CD4-positive, alpha-beta T cell treated with Interferon alpha-2 for 1 hour (primary cell): ENCODE measurements around the gene UBE4A.

Experiments
- DNase-seq, 2 donors: peaks; one replicate each; pipeline ENCODE4 v3.0.0-alpha.2; 2020 to 2022

UBE4A gene

DNA sequence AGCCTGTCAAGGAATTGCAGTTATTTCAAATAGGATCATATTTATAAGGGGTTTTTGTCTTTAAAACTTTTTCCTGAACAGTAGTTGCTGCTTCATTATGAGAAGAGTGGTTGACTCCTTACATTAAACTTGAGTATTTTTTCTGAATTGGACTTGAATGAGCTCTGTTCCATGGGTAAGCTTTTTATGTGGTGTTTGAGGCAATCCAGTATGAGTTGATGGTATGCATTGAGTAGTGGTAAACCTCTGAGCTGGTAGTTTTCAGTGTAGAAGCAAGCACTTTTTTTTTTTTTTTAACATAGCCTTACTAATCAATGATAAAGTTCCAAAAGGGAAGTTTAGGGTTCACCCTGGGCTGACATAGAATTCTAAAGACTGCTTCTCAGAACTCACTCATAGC is 80.2 kb downstream of the UBE4A start:
- DNase-seq = peak in 1 of 2 donors; percentile 29

DNA sequence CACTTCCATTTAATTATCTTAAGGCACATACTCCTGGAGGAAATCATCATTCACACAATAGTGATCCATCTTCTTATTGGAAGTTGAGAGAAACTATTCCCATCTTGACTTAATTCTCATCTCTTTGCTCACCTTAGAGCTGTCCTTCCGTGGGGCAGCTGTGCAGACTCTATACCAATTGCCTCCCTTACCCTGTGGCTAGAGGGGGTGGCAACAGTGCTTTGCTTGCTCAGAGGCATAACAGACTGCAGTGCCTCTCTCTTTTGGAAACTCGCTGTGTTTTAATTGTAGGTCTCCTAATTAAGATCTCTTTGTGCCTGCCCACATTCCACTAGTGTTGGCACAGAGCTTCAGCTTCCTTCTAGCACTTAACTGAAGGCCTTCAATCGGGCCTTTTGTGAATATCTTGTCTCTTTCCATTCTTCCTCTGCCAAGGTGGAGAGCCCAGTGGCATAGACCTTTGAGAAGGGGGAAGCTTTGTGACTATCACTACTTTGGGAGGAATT is 82.4 kb downstream of the UBE4A start:
- DNase-seq = peak in 1 of 2 donors; percentile 19

GRCh38 chr11:118442301-118442700 is 82.9 kb downstream of the UBE4A start:
- no peak for DNase-seq

- no peak for DNase-seq
Observed at GRCh38 chr11:118442908-118443589, 83.6 kb downstream of the UBE4A start.

GRCh38 chr11:118443590-118444218 is 84.3 kb downstream of the UBE4A start:
- peak in 1 of 2 donors; percentile 27 for DNase-seq

GRCh38 chr11:118447423-118447822 is 88.0 kb downstream of the UBE4A start:
- DNase-seq = no peak

GRCh38 chr11:118448294-118448693 is 88.9 kb downstream of the UBE4A start:
- no peak for DNase-seq
